PC-9 (cell line): Measurements from ENCODE around the gene GLO1.

Experiments used
- EZH2 ChIP-seq: fragments of 200-600 bp; sonication (generic); IDR thresholded peaks from 2 replicates; pipeline ENCODE4 v1.8.0; 2017; ENCODE audit warnings: antibody characterized with exemption, low read depth
- TF ChIP-seq, protein P1 (sequence below): fragments of 200-600 bp; sonication (generic); conservative IDR thresholded peaks from 2 replicates; pipeline ENCODE4 v1.6.1; 2017; ENCODE audit warnings: mixed run types, antibody characterized with exemption, mild to moderate bottlenecking, moderate library complexity

- TF ChIP-seq, protein P1, sequence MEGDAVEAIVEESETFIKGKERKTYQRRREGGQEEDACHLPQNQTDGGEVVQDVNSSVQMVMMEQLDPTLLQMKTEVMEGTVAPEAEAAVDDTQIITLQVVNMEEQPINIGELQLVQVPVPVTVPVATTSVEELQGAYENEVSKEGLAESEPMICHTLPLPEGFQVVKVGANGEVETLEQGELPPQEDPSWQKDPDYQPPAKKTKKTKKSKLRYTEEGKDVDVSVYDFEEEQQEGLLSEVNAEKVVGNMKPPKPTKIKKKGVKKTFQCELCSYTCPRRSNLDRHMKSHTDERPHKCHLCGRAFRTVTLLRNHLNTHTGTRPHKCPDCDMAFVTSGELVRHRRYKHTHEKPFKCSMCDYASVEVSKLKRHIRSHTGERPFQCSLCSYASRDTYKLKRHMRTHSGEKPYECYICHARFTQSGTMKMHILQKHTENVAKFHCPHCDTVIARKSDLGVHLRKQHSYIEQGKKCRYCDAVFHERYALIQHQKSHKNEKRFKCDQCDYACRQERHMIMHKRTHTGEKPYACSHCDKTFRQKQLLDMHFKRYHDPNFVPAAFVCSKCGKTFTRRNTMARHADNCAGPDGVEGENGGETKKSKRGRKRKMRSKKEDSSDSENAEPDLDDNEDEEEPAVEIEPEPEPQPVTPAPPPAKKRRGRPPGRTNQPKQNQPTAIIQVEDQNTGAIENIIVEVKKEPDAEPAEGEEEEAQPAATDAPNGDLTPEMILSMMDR: no peak
- no peak for TF ChIP-seq EZH2
Measured at GRCh38 chr6:38687549-38687948, 15.4 kb downstream of the GLO1 start.
